HG03025 (cell line): ENCODE results near the gene MLYCD.

Experiments used
- ATAC-seq: cut with Tn5 transposase; IDR thresholded peaks from one replicate; pipeline ENCODE4 v1.9.1; 2021; ENCODE audit warnings: mild to moderate bottlenecking, moderate library complexity; ENCODE audit not compliant: unreplicated experiment, low FRiP score

Gene MLYCD

GRCh38 chr16:83966153-83966696 lies 67.3 kb downstream of the MLYCD start:
- no peak for ATAC-seq

GRCh38 chr16:83967091-83967490 lies 68.2 kb downstream of the MLYCD start:
- no peak for ATAC-seq

- ATAC-seq: no peak
Observed at GRCh38 chr16:83967838-83968305, 69.0 kb downstream of the MLYCD start, which contains the start of gene NECAB2. Gene NECAB2, plus strand, starts transcription at chr16:83968244. Its CDS starts 405 bp downstream, at chr16:83968649.

- no peak for ATAC-seq
Observed at GRCh38 chr16:83968306-83968851, 69.5 kb downstream of the MLYCD start.

- ATAC-seq: no peak
Observed at GRCh38 chr16:83968891-83969649, 70.2 kb downstream of the MLYCD start.

- ATAC-seq: no peak
Observed at GRCh38 chr16:83969771-83970429, 71.0 kb downstream of the MLYCD start.

- no peak for ATAC-seq
Observed at GRCh38 chr16:83970430-83970815, 71.5 kb downstream of the MLYCD start.

GRCh38 chr16:83971165-83972130 lies 72.5 kb downstream of the MLYCD start:
- no peak for ATAC-seq

- no peak for ATAC-seq
Observed at GRCh38 chr16:83972256-83973008, 73.5 kb downstream of the MLYCD start.

GRCh38 chr16:83973077-83973476 lies 74.2 kb downstream of the MLYCD start:
- no peak for ATAC-seq

GRCh38 chr16:83973581-83974385 lies 74.9 kb downstream of the MLYCD start:
- no peak for ATAC-seq

- ATAC-seq: no peak
Observed at GRCh38 chr16:83974475-83974874, 75.6 kb downstream of the MLYCD start.

- no peak for ATAC-seq
Observed at GRCh38 chr16:83975590-83976260, 76.8 kb downstream of the MLYCD start.
